ENCODE results near the gene NUDT8. TPM values are rescaled to one million over a fixed set of nuclear protein-coding genes. Genes with fewer than 3 reads are reported as not detected.

Gene NUDT8
- total and polyA plus RNA-seq, 2 of the 8 experiments (the other 6 are each of a cell fraction or from before 2014, with no cell fraction given) = 7.2 to 8.3 TPM

- H2BK15ac ChIP-seq (ENCODE audit: low read length) = 0 out of 2 replicates have a peak overlapping the region, but pooled peaks have one; percentile 46
- CTCF ChIA-PET (ENCODE audit: partially characterized antibody) = interaction anchor here (1.0 to 10.1 kb wide), 12 partner anchors 8 to 168 kb away, joined by 3 to 117 read pairs (median 4); partner anchors contain the start of genes ACY3 and TBX10
- H4K8ac ChIP-seq (ENCODE audit: extremely low read depth, insufficient read depth, low read length) = no peak overlapping the region
- POLR2A ChIA-PET (ENCODE audit: partially characterized antibody) = interaction anchor here (1.2 to 11.7 kb wide), 4 partner anchors 14 to 55 kb away, joined by 3 to 194 read pairs (median 4); partner anchors contain the start of gene GSTP1
- no peaks in the 10 kb centered on the region for H3K36me3 ChIP-seq (ENCODE audit: control insufficient read depth in 2 of 4, insufficient read depth in 4 of 4, low read length in 3 of 4)
- DNase-seq (ENCODE audit: low read depth in 1 of 2, low spot score in 2 of 2) (no peak), FAIRE-seq (no peak)
- peak overlapping the region; percentile 7; the same call in 1 of the 2 replicates for H2BK12ac ChIP-seq (ENCODE audit: low read depth, low read length)
- no peak overlapping the region for H3K27ac ChIP-seq (ENCODE audit: low read depth, low read length)
- H3K14ac ChIP-seq (ENCODE audit: insufficient read length) = no peak overlapping the region
- no peak overlapping the region; the same call in 1 of the 2 replicates for H2AK5ac ChIP-seq (ENCODE audit: low read depth, low read length)
- H3K79me2 ChIP-seq (ENCODE audit: control insufficient read depth in 1 of 2, insufficient read depth in 2 of 2, low read length in 2 of 2) = no peaks in the 10 kb centered on the region
- H4K5ac ChIP-seq (ENCODE audit: insufficient read length, low read depth, low read length) = no peak overlapping the region
- H4K20me1 ChIP-seq (replicated peaks in 1 of 2; ENCODE audit: control insufficient read depth in 1 of 2, insufficient read depth in 2 of 2, low read length in 2 of 2) = no peaks in the 10 kb centered on the region
- H3K4me3 ChIP-seq (ENCODE audit: extremely low read depth in 1 of 4, insufficient read depth in 2 of 4, low read depth in 3 of 4, low read length in 4 of 4) = no peak overlapping the region
- H2BK20ac ChIP-seq (ENCODE audit: low read length) = 0 out of 2 replicates have a peak overlapping the region, but pooled peaks have one; percentile 43
- no peak overlapping the region for H3K4me2 ChIP-seq (ENCODE audit: insufficient read depth in 1 of 2, low read depth in 2 of 2, low read length in 2 of 2)
- H2BK120ac ChIP-seq (replicated peaks; ENCODE audit: low read depth, low read length) = no peak overlapping the region
- H3K9ac ChIP-seq (replicated peaks in 1 of 4; ENCODE audit: extremely low read depth in 1 of 4, low read depth in 3 of 4, low read length in 3 of 4) = no peak overlapping the region
- H3K18ac ChIP-seq (ENCODE audit: extremely low read depth, low read length) = no peak overlapping the region
- H3K56ac ChIP-seq (replicated peaks; ENCODE audit: insufficient read length, low read depth, low read length) = no peak overlapping the region
- peaks cover 0 to 29% (median 18%) of the 10 kb centered on the region in 4 experiments; a peak in 6 of 7 replicates for H3K4me1 ChIP-seq (replicated peaks in 1 of 4; ENCODE audit: control insufficient read depth in 3 of 4, insufficient read depth in 4 of 4, low read length in 3 of 4)
- peaks cover 2% of the 10 kb centered on the region; the same call in 1 of the 2 replicates for H3K23me2 ChIP-seq (ENCODE audit: low read depth, low read length)
- peak in 1 of 2 experiments; percentile 61; a peak in 1 of 3 replicates for TF ChIP-seq POLR2A (IDR thresholded peaks at IDR 0.05; ENCODE audit: control extremely low read depth in 1 of 2, low read depth in 2 of 2, low read length in 2 of 2)
- peak; percentile 70 for TF ChIP-seq KDM1A (IDR thresholded peaks at IDR 0.05; ENCODE audit: borderline replicate concordance, low read length)
- TF ChIP-seq TBP (IDR thresholded peaks at IDR 0.05; ENCODE audit: low read depth, low read length) = no peak
- no peak for TF ChIP-seq SP2 (IDR thresholded peaks at IDR 0.05; ENCODE audit: low read length)
- TF ChIP-seq HDAC2 (IDR thresholded peaks at IDR 0.05; ENCODE audit: borderline replicate concordance in 1 of 2, low read depth in 2 of 2, low read length in 2 of 2) = no peak
- TF ChIP-seq ASH2L (IDR thresholded peaks at IDR 0.05; ENCODE audit: low read length) = no peak
- no peak overlapping the region for H3K23ac ChIP-seq (ENCODE audit: insufficient read length)
- no peak overlapping the region for H3K4ac ChIP-seq (replicated peaks; ENCODE audit: insufficient read length, low read depth, low read length)
- 83% methylated on average over 9 of the region's 12 CpGs; no CpG with 5 or more reads in 1 of the 2 experiments for WGBS, 2 experiments (ENCODE audit: extremely low coverage in 1 of 2, insufficient coverage in 1 of 2, insufficient read length in 1 of 2, insufficient replicate concordance in 2 of 2, low coverage in 1 of 2, low lambda C conversion rate in 2 of 2, missing lambda C conversion rate in 1 of 2)
- no peaks in the 10 kb centered on the region for H3K79me1 ChIP-seq (ENCODE audit: low read depth, low read length)
- no peaks in the 10 kb centered on the region for H3K9me3 ChIP-seq (ENCODE audit: insufficient read depth in 2 of 2, low read depth in 1 of 2, low read length in 1 of 2)
- H3K27me3 ChIP-seq (replicated peaks in 1 of 4; ENCODE audit: control insufficient read depth in 3 of 4, extremely low read depth in 1 of 4, insufficient read depth in 3 of 4, low read length in 3 of 4) = no peaks in the 10 kb centered on the region; a peak in 1 of 7 replicates
- H2AFZ ChIP-seq (ENCODE audit: low read length) = no peak overlapping the region
- H4K91ac ChIP-seq (replicated peaks; ENCODE audit: insufficient read length, low read length) = no peak overlapping the region
- H2BK5ac ChIP-seq (ENCODE audit: low read depth, low read length) = no peak overlapping the region
Measured at GRCh38 chr11:67632175-67632981, 2.6 kb upstream of the NUDT8 start.
